DND-41 (cell line): ENCODE data around the gene CLASRP.

ENCODE experiments used
- ATAC-seq: fragments of 200-7000 bp; cut with Tn5 transposase; 3 replicates; pipeline ENCODE4 v1.9.1; 2021; ENCODE audit warnings: low read depth; ENCODE audit not compliant: insufficient read depth
- DNase-seq: peaks from one replicate; pipeline ENCODE4 v3.0.0-alpha.2; 2020
- H2AFZ ChIP-seq: 2 replicates; pipeline ENCODE4 v1.6.0; 2012; ENCODE audit warnings: low read depth, low read length
- H3K27ac ChIP-seq: 2 replicates; pipeline ENCODE4 v1.5.1; 2012; ENCODE audit warnings: low read length, inconsistent platforms
- H3K27me3 ChIP-seq: fragments of 200-600 bp; sonication (generic); 2 replicates; pipeline ENCODE4 v1.6.0; 2012; ENCODE audit warnings: low read length, mild to moderate bottlenecking, inconsistent platforms; ENCODE audit not compliant: insufficient read depth, poor library complexity
- H3K36me3 ChIP-seq: 2 replicates; pipeline ENCODE4 v1.5.1; 2012; ENCODE audit warnings: low read length, inconsistent platforms; ENCODE audit not compliant: insufficient read depth
- H3K4me1 ChIP-seq: 2 replicates; pipeline ENCODE4 v1.5.1; 2012; ENCODE audit warnings: mild to moderate bottlenecking, low read length; ENCODE audit not compliant: insufficient read depth
- H3K4me2 ChIP-seq: 2 replicates; pipeline ENCODE4 v1.6.0; 2012; ENCODE audit warnings: mild to moderate bottlenecking, moderate library complexity, low read length, inconsistent platforms; ENCODE audit not compliant: insufficient read depth
- H3K4me3 ChIP-seq, 2 experiments: fragments of 200-600 bp in 1 of 2; shearing (Covaris generic) in 1 of 2; 2 replicates each; pipeline ENCODE4 v1.5.1; 2012 to 2016; ENCODE audit warnings: inconsistent platforms in 2 of 2, low read length in 2 of 2, mild to moderate bottlenecking in 2 of 2, low read depth in 1 of 2, moderate library complexity in 1 of 2
- H3K79me2 ChIP-seq: 2 replicates; pipeline ENCODE4 v1.6.0; 2012; ENCODE audit warnings: low read length, inconsistent platforms; ENCODE audit not compliant: insufficient read depth
- H3K9ac ChIP-seq: 2 replicates; pipeline ENCODE4 v1.6.0; 2012; ENCODE audit warnings: low read depth, mild to moderate bottlenecking, inconsistent platforms, low read length, moderate library complexity
- H3K9me3 ChIP-seq: 2 replicates; pipeline ENCODE4 v1.5.1; 2012; ENCODE audit warnings: low read length, moderate library complexity, mild to moderate bottlenecking, inconsistent platforms; ENCODE audit not compliant: insufficient read depth, severe bottlenecking
- H4K20me1 ChIP-seq: 2 replicates; pipeline ENCODE4 v1.6.0; 2012; ENCODE audit warnings: low read length; ENCODE audit not compliant: insufficient read depth
- EZH2 ChIP-seq: IDR thresholded peaks from 3 replicates; pipeline ENCODE4 v1.6.1; 2012; ENCODE audit warnings: borderline replicate concordance, low read depth, mild to moderate bottlenecking, moderate library complexity, low read length, inconsistent platforms; ENCODE audit not compliant: severe bottlenecking
- TF ChIP-seq, protein P1 (sequence below): IDR thresholded peaks from 2 replicates; pipeline ENCODE4 v1.5.1; 2012; ENCODE audit warnings: borderline replicate concordance, low read length, moderate library complexity, mild to moderate bottlenecking; ENCODE audit not compliant: poor library complexity, severe bottlenecking; ENCODE audit errors: extremely low read depth

The CLASRP gene, protein sequence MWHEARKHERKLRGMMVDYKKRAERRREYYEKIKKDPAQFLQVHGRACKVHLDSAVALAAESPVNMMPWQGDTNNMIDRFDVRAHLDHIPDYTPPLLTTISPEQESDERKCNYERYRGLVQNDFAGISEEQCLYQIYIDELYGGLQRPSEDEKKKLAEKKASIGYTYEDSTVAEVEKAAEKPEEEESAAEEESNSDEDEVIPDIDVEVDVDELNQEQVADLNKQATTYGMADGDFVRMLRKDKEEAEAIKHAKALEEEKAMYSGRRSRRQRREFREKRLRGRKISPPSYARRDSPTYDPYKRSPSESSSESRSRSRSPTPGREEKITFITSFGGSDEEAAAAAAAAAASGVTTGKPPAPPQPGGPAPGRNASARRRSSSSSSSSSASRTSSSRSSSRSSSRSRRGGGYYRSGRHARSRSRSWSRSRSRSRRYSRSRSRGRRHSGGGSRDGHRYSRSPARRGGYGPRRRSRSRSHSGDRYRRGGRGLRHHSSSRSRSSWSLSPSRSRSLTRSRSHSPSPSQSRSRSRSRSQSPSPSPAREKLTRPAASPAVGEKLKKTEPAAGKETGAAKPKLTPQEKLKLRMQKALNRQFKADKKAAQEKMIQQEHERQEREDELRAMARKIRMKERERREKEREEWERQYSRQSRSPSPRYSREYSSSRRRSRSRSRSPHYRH

DNA sequence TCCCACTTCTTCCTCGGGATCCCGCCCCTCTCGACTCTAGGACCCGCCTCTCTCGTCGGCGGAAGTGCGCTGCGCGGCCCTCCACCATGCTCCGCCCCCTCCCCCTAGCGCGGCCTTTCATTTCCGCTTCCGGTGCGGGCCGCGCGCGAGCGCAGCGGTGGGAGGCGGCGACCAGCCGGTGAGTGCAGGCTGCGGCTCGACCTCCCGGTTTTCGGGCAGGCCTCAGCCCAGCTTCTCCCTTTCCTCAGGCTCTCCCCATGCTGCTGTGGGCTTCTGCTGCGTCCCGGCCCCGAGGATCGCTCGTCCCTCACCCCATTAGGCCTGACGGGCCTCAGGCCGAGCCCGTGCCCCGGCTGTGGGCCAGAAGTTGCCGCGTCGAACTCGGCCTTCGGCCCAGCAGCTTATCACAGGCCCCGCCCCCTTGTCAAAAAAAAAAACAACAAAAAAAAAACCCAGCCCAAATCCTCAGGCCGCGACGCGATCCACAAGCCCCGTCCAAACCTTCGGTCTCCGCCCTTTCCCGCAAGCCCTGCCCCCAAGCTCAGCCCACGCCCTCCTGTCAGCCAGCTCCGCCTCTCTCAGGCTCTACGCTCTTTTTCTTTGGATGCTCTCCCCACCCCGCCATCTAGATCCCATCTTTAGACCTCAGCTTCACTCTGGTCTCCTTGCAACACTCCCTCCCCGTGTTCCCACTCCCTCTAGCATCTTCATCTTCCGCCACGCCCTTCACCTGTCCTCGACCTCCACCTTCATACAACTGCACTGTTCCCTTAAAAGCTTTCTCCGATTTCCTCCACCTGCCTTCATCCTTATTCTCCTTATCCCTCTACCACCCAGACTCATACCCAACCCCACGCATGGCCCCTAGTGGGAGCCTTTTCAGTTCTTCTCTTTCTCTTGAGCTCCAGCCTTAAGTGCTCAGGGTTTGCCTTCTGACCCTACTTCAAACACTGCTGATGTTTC is at the start of gene CLASRP:
Gene CLASRP (plus strand): TSS at position 115 of the 963 bp plus-strand sequence. CDS start 1,168 bp downstream, outside the sequence.
- H3K27ac ChIP-seq: peak within 1 kb of the TSS; percentile 98
- ATAC-seq (peak; percentile 95), DNase-seq (peak; percentile 90)
- peak within 1 kb of the TSS; percentile 96 for H2AFZ ChIP-seq
- H4K20me1 ChIP-seq: peaks cover 40% of the 10 kb centered on the region
- peaks cover 47% of the 10 kb centered on the region for H3K36me3 ChIP-seq
- peaks cover 51% of the 10 kb centered on the region for H3K79me2 ChIP-seq
- peaks cover 38% of the 10 kb centered on the region for H3K4me1 ChIP-seq
- TF ChIP-seq, protein P1, sequence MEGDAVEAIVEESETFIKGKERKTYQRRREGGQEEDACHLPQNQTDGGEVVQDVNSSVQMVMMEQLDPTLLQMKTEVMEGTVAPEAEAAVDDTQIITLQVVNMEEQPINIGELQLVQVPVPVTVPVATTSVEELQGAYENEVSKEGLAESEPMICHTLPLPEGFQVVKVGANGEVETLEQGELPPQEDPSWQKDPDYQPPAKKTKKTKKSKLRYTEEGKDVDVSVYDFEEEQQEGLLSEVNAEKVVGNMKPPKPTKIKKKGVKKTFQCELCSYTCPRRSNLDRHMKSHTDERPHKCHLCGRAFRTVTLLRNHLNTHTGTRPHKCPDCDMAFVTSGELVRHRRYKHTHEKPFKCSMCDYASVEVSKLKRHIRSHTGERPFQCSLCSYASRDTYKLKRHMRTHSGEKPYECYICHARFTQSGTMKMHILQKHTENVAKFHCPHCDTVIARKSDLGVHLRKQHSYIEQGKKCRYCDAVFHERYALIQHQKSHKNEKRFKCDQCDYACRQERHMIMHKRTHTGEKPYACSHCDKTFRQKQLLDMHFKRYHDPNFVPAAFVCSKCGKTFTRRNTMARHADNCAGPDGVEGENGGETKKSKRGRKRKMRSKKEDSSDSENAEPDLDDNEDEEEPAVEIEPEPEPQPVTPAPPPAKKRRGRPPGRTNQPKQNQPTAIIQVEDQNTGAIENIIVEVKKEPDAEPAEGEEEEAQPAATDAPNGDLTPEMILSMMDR: peak; percentile 16
- no peak for TF ChIP-seq EZH2
- no peaks in the 10 kb centered on the region for H3K9me3 ChIP-seq
- peak within 1 kb of the TSS; percentile 90 for H3K4me2 ChIP-seq
- peak within 1 kb of the TSS; percentile 70 to 77 for H3K4me3 ChIP-seq
- H3K27me3 ChIP-seq: no peaks in the 10 kb centered on the region
- peak within 1 kb of the TSS; percentile 98 for H3K9ac ChIP-seq

DNA sequence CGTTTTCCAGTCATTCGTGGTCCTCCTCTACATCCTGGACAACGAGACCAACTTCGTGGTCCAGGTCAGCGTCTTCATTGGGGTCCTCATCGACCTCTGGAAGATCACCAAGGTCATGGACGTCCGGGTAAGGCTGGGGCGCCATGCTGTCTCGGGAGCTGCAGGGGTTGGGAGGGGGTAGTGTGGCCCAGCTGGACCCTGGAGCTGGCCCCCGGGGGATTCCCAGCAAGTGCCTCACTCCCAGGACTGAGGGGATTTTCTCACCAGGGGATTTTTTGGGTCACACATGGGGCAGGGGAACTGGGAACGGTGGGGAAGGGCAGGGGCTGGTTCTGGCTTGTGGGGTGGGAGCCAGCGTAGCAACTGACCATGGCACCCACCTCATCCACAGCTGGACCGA is 48.4 kb upstream of the CLASRP start:
- DNase-seq: no peak
- Histone ChIP-seq H3K9me3 (no peaks in the 10 kb centered on the region), H3K36me3 (peaks cover 74% of the 10 kb centered on the region), H3K4me3 (no peak overlapping the region), H3K9ac (no peak overlapping the region), H3K79me2 (no peaks in the 10 kb centered on the region), H3K27me3 (no peaks in the 10 kb centered on the region), H2AFZ (no peak overlapping the region), H4K20me1 (peaks cover 7% of the 10 kb centered on the region; the same call in 1 of the 2 replicates), H3K27ac (no peak overlapping the region), H3K4me2 (no peak overlapping the region), H3K4me1 (no peaks in the 10 kb centered on the region)
- no peak for ATAC-seq
- TF ChIP-seq EZH2: no peak
- TF ChIP-seq, protein P1: no peak

DNA sequence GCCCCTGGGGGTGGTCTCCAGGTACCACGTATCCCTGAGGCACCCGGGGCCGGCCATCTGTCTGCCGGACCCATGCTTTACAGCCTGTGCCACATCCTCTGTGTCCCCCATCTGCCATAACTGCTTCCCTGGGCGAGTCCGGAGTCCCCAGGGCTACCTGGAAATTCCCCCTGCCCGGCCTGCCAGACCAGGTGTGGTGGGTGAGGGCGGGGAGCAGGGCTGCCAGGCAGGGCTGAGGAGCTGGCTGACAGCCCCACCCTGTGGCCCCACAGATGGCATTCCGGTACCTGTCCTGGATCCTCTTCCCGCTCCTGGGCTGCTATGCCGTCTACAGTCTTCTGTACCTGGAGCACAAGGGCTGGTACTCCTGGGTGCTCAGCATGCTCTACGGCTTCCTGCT is 47.9 kb upstream of the CLASRP start:
- Histone ChIP-seq H3K9me3 (no peaks in the 10 kb centered on the region), H3K4me1 (no peaks in the 10 kb centered on the region), H3K27me3 (no peaks in the 10 kb centered on the region), H3K27ac (no peak overlapping the region), H3K4me3 (no peak overlapping the region), H3K9ac (no peak overlapping the region), H2AFZ (no peak overlapping the region), H4K20me1 (peaks cover 7% of the 10 kb centered on the region; the same call in 1 of the 2 replicates), H3K4me2 (no peak overlapping the region), H3K36me3 (peaks cover 69% of the 10 kb centered on the region), H3K79me2 (no peaks in the 10 kb centered on the region)
- ATAC-seq (no peak), DNase-seq (no peak)
- TF ChIP-seq, protein P1: no peak
